Measurements from ENCODE around the gene TPPP2.

- TF ChIP-seq CTCF (IDR thresholded peaks at IDR 0.05) (no peak), POLR2A (IDR thresholded peaks at IDR 0.05) (no peak), POLR2AphosphoS5 (IDR thresholded peaks at IDR 0.05; ENCODE audit: insufficient read depth in 1 of 2, low read depth in 1 of 2) (no peak)
These were observed 48.3 kb downstream of the TPPP2 start for GRCh38 chr14:21078287-21078686.
